IMR-90 (cell line): ENCODE results near the gene CD81. TPM values are rescaled to one million over a fixed set of nuclear protein-coding genes. Genes with fewer than 3 reads are reported as not detected.

Experiments used
- ATAC-seq: fragments of 200-7000 bp; cut with Tn5 transposase; 2 replicates; pipeline ENCODE4 v1.9.1; 2020; ENCODE audit warnings: low read depth, mild to moderate bottlenecking, moderate library complexity
- BruUV-seq: library from RNA; stranded (reverse); fragments of 400-500 nt; replicated peaks from 2 replicates; lab custom pipeline; 2021; lab: Mats Ljungman, UMichigan
- CTCF ChIA-PET: fragments of 300-600 bp; formaldehyde crosslinking; extraction: SDS; loops from one replicate; lab custom pipeline; 2021; ENCODE audit warnings: antibody characterized with exemption; lab: Yijun Ruan, JAX
- POLR2A ChIA-PET: fragments of 300-600 bp; sonication (Branson Sonifier 250); formaldehyde crosslinking; loops from one replicate; lab custom pipeline; 2022; ENCODE audit warnings: antibody characterized with exemption; ENCODE audit not compliant: unreplicated experiment; lab: Charles Lee
- DNase-seq: peaks from one replicate; pipeline ENCODE4 v3.0.0; 2013
- H2AFZ ChIP-seq: replicated peaks from 2 replicates; pipeline ENCODE3; 2013; ENCODE audit warnings: low read length, mild to moderate bottlenecking; ENCODE audit not compliant: poor library complexity
- H2AK5ac ChIP-seq: 2 replicates; pipeline ENCODE4 v1.6.1; 2013; ENCODE audit warnings: low read depth, low read length, inconsistent platforms
- H2AK9ac ChIP-seq: replicated peaks from 2 replicates; pipeline ENCODE3; 2013; ENCODE audit warnings: mild to moderate bottlenecking, low read depth, low read length, moderate library complexity; ENCODE audit not compliant: poor library complexity
- H2BK120ac ChIP-seq: 2 replicates; pipeline ENCODE4 v1.6.1; 2013; ENCODE audit warnings: low read depth, low read length, inconsistent platforms
- H2BK15ac ChIP-seq: 3 replicates; pipeline ENCODE4 v1.6.1; 2013; ENCODE audit warnings: low read depth, low read length, inconsistent platforms
- H2BK20ac ChIP-seq: 2 replicates; pipeline ENCODE4 v1.6.1; 2013; ENCODE audit warnings: low read depth, mild to moderate bottlenecking, inconsistent platforms, low read length, moderate library complexity
- H2BK5ac ChIP-seq: 2 replicates; pipeline ENCODE4 v1.6.1; 2013; ENCODE audit warnings: mild to moderate bottlenecking, low read depth, low read length, inconsistent platforms; ENCODE audit not compliant: poor library complexity, severe bottlenecking
- H3K14ac ChIP-seq: replicated peaks from 2 replicates; pipeline ENCODE4 v1.6.1; 2013; ENCODE audit warnings: low read depth, low read length, inconsistent platforms
- H3K18ac ChIP-seq: 2 replicates; pipeline ENCODE4 v1.6.1; 2013; ENCODE audit warnings: low read depth, low read length, control low read depth
- H3K23ac ChIP-seq: 2 replicates; pipeline ENCODE4 v1.6.1; 2013; ENCODE audit warnings: low read depth, low read length, inconsistent platforms
- H3K27ac ChIP-seq: 2 replicates; pipeline ENCODE4 v1.5.1; 2013; ENCODE audit warnings: mild to moderate bottlenecking, control low read depth, low read length; ENCODE audit not compliant: insufficient read depth
- H3K27me3 ChIP-seq: 2 replicates; pipeline ENCODE4 v1.6.1; 2013; ENCODE audit warnings: low read length; ENCODE audit not compliant: control insufficient read depth, insufficient read depth
- H3K36me3 ChIP-seq: 2 replicates; pipeline ENCODE4 v1.6.1; 2013; ENCODE audit warnings: low read length, mixed read lengths; ENCODE audit not compliant: control insufficient read depth, insufficient read depth
- H3K4ac ChIP-seq: 2 replicates; pipeline ENCODE4 v1.6.1; 2013; ENCODE audit warnings: low read depth, low read length, inconsistent platforms
- H3K4me1 ChIP-seq: 2 replicates; pipeline ENCODE4 v1.6.1; 2013; ENCODE audit warnings: low read length, mixed read lengths; ENCODE audit not compliant: control insufficient read depth, insufficient read depth
- H3K4me2 ChIP-seq: 2 replicates; pipeline ENCODE4 v1.6.1; 2013; ENCODE audit warnings: low read depth, mild to moderate bottlenecking, control low read depth, low read length, moderate library complexity
- H3K4me3 ChIP-seq: 2 replicates; pipeline ENCODE4 v1.5.1; 2013; ENCODE audit warnings: low read depth, mild to moderate bottlenecking, control low read depth, low read length, moderate library complexity; ENCODE audit not compliant: insufficient read depth
- H3K56ac ChIP-seq: 2 replicates; pipeline ENCODE4 v1.6.1; 2013; ENCODE audit warnings: low read length, inconsistent platforms; ENCODE audit not compliant: insufficient read depth; ENCODE audit errors: extremely low read depth
- H3K79me1 ChIP-seq, 2 experiments: 2 replicates each; pipeline ENCODE4 v1.6.1; 2013; ENCODE audit warnings: low read length in 2 of 2, inconsistent platforms in 1 of 2, low read depth in 1 of 2
- H3K9ac ChIP-seq: 2 replicates; pipeline ENCODE4 v1.6.1; 2013; ENCODE audit warnings: low read depth, low read length, control low read depth
- H3K9me1 ChIP-seq: 2 replicates; pipeline ENCODE4 v1.6.1; 2013; ENCODE audit warnings: low read length, inconsistent platforms; ENCODE audit not compliant: insufficient read depth
- H3K9me3 ChIP-seq: 2 replicates; pipeline ENCODE4 v1.6.1; 2013; ENCODE audit warnings: low read length; ENCODE audit not compliant: control insufficient read depth, insufficient read depth
- H4K20me1 ChIP-seq: 2 replicates; pipeline ENCODE4 v1.6.1; 2013; ENCODE audit warnings: low read length, inconsistent platforms; ENCODE audit not compliant: insufficient read depth
- H4K5ac ChIP-seq: 2 replicates; pipeline ENCODE4 v1.6.1; 2013; ENCODE audit warnings: mild to moderate bottlenecking, low read depth, low read length, control low read depth
- H4K8ac ChIP-seq, 2 experiments: 2 replicates each; pipeline ENCODE4 v1.6.1; 2013; ENCODE audit warnings: low read depth in 2 of 2, low read length in 2 of 2, control low read depth in 1 of 2, inconsistent platforms in 1 of 2
- H4K91ac ChIP-seq: 2 replicates; pipeline ENCODE4 v1.6.1; 2013; ENCODE audit warnings: low read depth, low read length, inconsistent platforms; ENCODE audit not compliant: insufficient read depth
- CHD1 ChIP-seq: IDR thresholded peaks from 2 replicates; pipeline ENCODE4 v1.6.1; 2012; ENCODE audit warnings: low read depth, low read length, improper control_type of control experiment
- CTCF ChIP-seq: conservative IDR thresholded peaks from 2 replicates; pipeline ENCODE4 v1.5.1; 2012; ENCODE audit warnings: mild to moderate bottlenecking, low read depth, low read length, improper control_type of control experiment
- MXI1 ChIP-seq: IDR thresholded peaks from 2 replicates; pipeline ENCODE4 v1.6.1; 2012; ENCODE audit warnings: low read depth, mild to moderate bottlenecking, low read length, moderate library complexity, borderline replicate concordance
- USF2 ChIP-seq: fragments of 150-350 bp; IDR thresholded peaks from 2 replicates; pipeline ENCODE4 v1.6.1; 2017; ENCODE audit warnings: mild to moderate bottlenecking, antibody characterized with exemption, low read length, low read depth
- WGBS, 2 experiments: methylation state at CpG; one replicate each; pipeline versions ENCODE4 v1.1.5 to v1.1.7; 2013; ENCODE audit warnings: missing lambda C conversion rate in 2 of 2; ENCODE audit not compliant: insufficient read length in 1 of 2; ENCODE audit errors: extremely low coverage in 2 of 2; 5-methylcytosine and 5-hydroxymethylcytosine counted together
- dilution Hi-C: fragments of 300-500 bp; cut with HindIII; formaldehyde crosslinking; loops from one replicate; pipeline ENCODE4 v1.14.3; 2018; ENCODE audit warnings: low sequenced_read_pairs; ENCODE audit not compliant: unreplicated experiment
- in situ Hi-C: fragments of 300-500 bp; cut with MboI; formaldehyde crosslinking; loops from 3 replicates; pipeline ENCODE4 v1.14.3; 2019; ENCODE audit warnings: low sequenced_read_pairs, inconsistent platforms, mixed read lengths
- intact Hi-C: fragments of 100-400 bp; cut with micrococcal nuclease; formaldehyde crosslinking; loops from 2 replicates; pipeline ENCODE4 v1.10.0; 2022
- polyA plus RNA-seq, 3 experiments: library from polyadenylated mRNA; depleted of rRNA; stranded (reverse); fragments of >200 nt; gene quantifications; 2 replicates each; pipeline ENCODE4 v1.2.3, GENCODE V29; 2012; ENCODE audit warnings: low replicate concordance in 1 of 3
- total RNA-seq: library from RNA; depleted of rRNA; stranded (reverse); fragments of >200 nt; gene quantifications from 2 replicates; pipeline ENCODE4 v1.2.3, GENCODE V29; 2012

The CD81 gene
- total and polyA plus RNA-seq, 2 of the 4 experiments (the other 2 are of a cell fraction) = 159 to 689 TPM

- H4K8ac ChIP-seq = no peak overlapping the region
- H3K23ac ChIP-seq = no peak overlapping the region
- no peak overlapping the region for H3K4me2 ChIP-seq
- no peak overlapping the region for H2BK15ac ChIP-seq
- peaks cover 11% of the 10 kb centered on the region; the same call in 1 of the 2 replicates for H3K27me3 ChIP-seq
- H2AK9ac ChIP-seq = no peak overlapping the region
- H4K91ac ChIP-seq = no peak overlapping the region
- H2AK5ac ChIP-seq = no peak overlapping the region
- no peak for TF ChIP-seq CTCF
- TF ChIP-seq MXI1 = no peak
- no peak for TF ChIP-seq CHD1
- no peak for TF ChIP-seq USF2
- in situ Hi-C loops (loop anchor here (5.0 to 10.0 kb wide), 2 partner anchors 107 to 469 kb away; no protein-coding TSS in a partner anchor), intact Hi-C loops (no loop called here), dilution Hi-C loops (no loop called here)
- no peak overlapping the region for H3K4ac ChIP-seq
- no peak for DNase-seq
- no CpG with 5 or more reads among the region's 8 CpGs for WGBS, 2 experiments
- no TSS peak for BruUV-seq
- ChIA-PET CTCF (interaction anchor here (0.5 kb wide), 1 partner anchor 222 kb away, joined by 4 read pairs; no protein-coding TSS in a partner anchor), POLR2A (no interaction called here)
- H4K20me1 ChIP-seq = no peaks in the 10 kb centered on the region
- no peak overlapping the region for H3K14ac ChIP-seq
- H4K5ac ChIP-seq = no peak overlapping the region
- no peaks in the 10 kb centered on the region for H3K4me1 ChIP-seq
- H3K9me1 ChIP-seq = no peaks in the 10 kb centered on the region
- H2BK20ac ChIP-seq = no peak overlapping the region
- H3K56ac ChIP-seq = no peak overlapping the region
- H3K36me3 ChIP-seq = no peaks in the 10 kb centered on the region
- no peak overlapping the region for H2BK120ac ChIP-seq
- H2BK5ac ChIP-seq = no peak overlapping the region
- H2AFZ ChIP-seq = no peak overlapping the region
- H3K27ac ChIP-seq = no peak overlapping the region
- no peak overlapping the region for H3K18ac ChIP-seq
- ATAC-seq = no peak
- no peaks in the 10 kb centered on the region for H3K79me1 ChIP-seq
- H3K4me3 ChIP-seq = no peak overlapping the region
- no peaks in the 10 kb centered on the region for H3K9me3 ChIP-seq
- H3K9ac ChIP-seq = no peak overlapping the region
Measured at GRCh38 chr11:2425506-2425905, 48.4 kb downstream of the CD81 start.
